ENCODE data around the gene FARSA.
"Not testable (repeated sequence)": the region's sequence is repeated elsewhere in the genome, so short reads cannot be mapped to it uniquely, and the experiment has no call there.

The FARSA gene

GRCh38 chr19:12933287-12934072 lies at the start of gene FARSA:
TSS of gene FARSA (minus strand) at chr19:12933711. CDS start at chr19:12933696, 15 bp downstream.
- peak; percentile 93 for DNase-seq (ENCODE audit: low spot score)

- DNase-seq (ENCODE audit: low spot score), result no peak
These were observed 49.6 kb upstream of the FARSA start for GRCh38 chr19:12983091-12983490.

GRCh38 chr19:12982648-12983047 lies 49.1 kb upstream of the FARSA start:
- DNase-seq (ENCODE audit: low spot score), result no peak

- DNase-seq (ENCODE audit: low spot score), result no peak
These were observed 46.5 kb upstream of the FARSA start for GRCh38 chr19:12979974-12980373.

- DNase-seq (ENCODE audit: low spot score), result not testable (repeated sequence)
These were observed 42.6 kb upstream of the FARSA start for GRCh38 chr19:12976109-12976508.

GRCh38 chr19:12975221-12975741 lies 41.8 kb upstream of the FARSA start:
- no peak for DNase-seq (ENCODE audit: low spot score)

- DNase-seq (ENCODE audit: low spot score), result peak; percentile 73
These were observed 41.0 kb upstream of the FARSA start for GRCh38 chr19:12974301-12975220.

- no peak for DNase-seq (ENCODE audit: low spot score)
These were observed 39.7 kb upstream of the FARSA start for GRCh38 chr19:12973236-12973635.

- no peak for DNase-seq (ENCODE audit: low spot score)
These were observed 36.7 kb upstream of the FARSA start for GRCh38 chr19:12970070-12970820.

- DNase-seq (ENCODE audit: low spot score), result no peak
These were observed 35.9 kb upstream of the FARSA start, which contains the start of gene DAND5 for GRCh38 chr19:12969292-12969988. TSS of gene DAND5 (plus strand) at chr19:12969576. CDS start at chr19:12969661, 85 bp downstream.

- DNase-seq (ENCODE audit: low spot score), result no peak
These were observed 34.4 kb upstream of the FARSA start for GRCh38 chr19:12967907-12968306.

GRCh38 chr19:12965812-12966135 lies 32.3 kb upstream of the FARSA start:
- DNase-seq (ENCODE audit: low spot score), result no peak

GRCh38 chr19:12965017-12965811 lies 31.7 kb upstream of the FARSA start:
- DNase-seq (ENCODE audit: low spot score), result peak; percentile 88

- no peak for DNase-seq (ENCODE audit: low spot score)
These were observed 26.0 kb upstream of the FARSA start for GRCh38 chr19:12959481-12959880.

GRCh38 chr19:12957389-12957952 lies 24.0 kb upstream of the FARSA start:
- not testable (repeated sequence) for DNase-seq (ENCODE audit: low spot score)

- DNase-seq (ENCODE audit: low spot score), result peak; percentile 80
These were observed 23.2 kb upstream of the FARSA start, which contains the start of gene GADD45GIP1 for GRCh38 chr19:12956446-12957388. TSS of gene GADD45GIP1 (minus strand) at chr19:12957223. CDS start at chr19:12957212, 11 bp downstream.

GRCh38 chr19:12955996-12956395 lies 22.5 kb upstream of the FARSA start:
- DNase-seq (ENCODE audit: low spot score), result no peak

- DNase-seq (ENCODE audit: low spot score), result not testable (repeated sequence)
These were observed 22.1 kb upstream of the FARSA start for GRCh38 chr19:12955575-12955974.

GRCh38 chr19:12954612-12954962 lies 21.1 kb upstream of the FARSA start:
- no peak for DNase-seq (ENCODE audit: low spot score)
